ENCODE data around the gene CSRP1.

- TF ChIP-seq CTCF (IDR thresholded peaks at IDR 0.05 in 4 of 5, conservative IDR thresholded peaks at IDR 0.05 in 1 of 5) (no peak), POLR2A (IDR thresholded peaks at IDR 0.05) (no peak)
Measured at GRCh38 chr1:201518071-201518470, 11.1 kb upstream of the CSRP1 start.

All from gastrocnemius medialis (tissue), 4 donors.